Stomach smooth muscle (tissue), 2 donors: ENCODE measurements around the gene KCNH5.

ENCODE experiments used
- H3K27ac ChIP-seq: one replicate; pipeline ENCODE4 v1.7.0; 2013; ENCODE audit warnings: mild to moderate bottlenecking, low read length, inconsistent platforms
- H3K27me3 ChIP-seq, 2 donors: one replicate each; pipeline ENCODE4 v1.7.0; 2013; ENCODE audit warnings: low read length in 2 of 2; ENCODE audit not compliant: insufficient read depth in 2 of 2, control insufficient read depth in 1 of 2
- H3K36me3 ChIP-seq, 2 donors: one replicate each; pipeline ENCODE4 v1.7.0; 2013; ENCODE audit warnings: low read length in 2 of 2; ENCODE audit not compliant: control insufficient read depth in 2 of 2, insufficient read depth in 2 of 2
- H3K4me1 ChIP-seq: one replicate; pipeline ENCODE4 v1.7.0; 2013; ENCODE audit warnings: low read length; ENCODE audit not compliant: control insufficient read depth, insufficient read depth
- H3K4me3 ChIP-seq, 2 donors: one replicate each; pipeline ENCODE4 v1.7.0; 2013; ENCODE audit warnings: low read length in 2 of 2
- H3K9ac ChIP-seq, 2 donors: one replicate each; pipeline ENCODE4 v1.7.0; 2013; ENCODE audit warnings: low read length in 2 of 2, mild to moderate bottlenecking in 1 of 2
- H3K9me3 ChIP-seq, 2 donors: one replicate each; pipeline ENCODE4 v1.7.0; 2013; ENCODE audit warnings: low read length in 2 of 2; ENCODE audit not compliant: control insufficient read depth in 2 of 2
- donor health status: healthy.
- donor health status: Pancreatic carcinoma.

The KCNH5 gene

DNA sequence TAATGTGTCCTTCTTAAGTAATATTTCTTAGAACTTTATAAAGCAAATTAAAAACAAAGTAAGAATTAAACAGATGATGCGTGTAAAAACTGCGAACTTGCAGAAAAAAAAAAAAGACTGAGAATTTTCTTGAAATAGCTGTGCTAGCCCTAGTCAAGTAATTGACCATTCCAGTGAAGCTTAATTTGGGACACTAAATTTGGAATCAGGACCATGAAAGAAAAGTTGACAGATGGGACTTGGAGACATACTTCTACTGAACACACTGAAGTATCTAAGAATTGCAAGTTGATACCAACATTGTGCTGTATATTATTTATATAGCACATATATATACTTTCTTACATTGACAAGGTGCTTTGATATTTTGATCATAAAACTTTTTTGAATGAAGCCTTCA, 386.6 kb downstream of the KCNH5 start:
- Histone ChIP-seq H3K27me3 (no peaks in the 10 kb centered on the region), H3K4me1 (no peaks in the 10 kb centered on the region), H3K36me3 (no peaks in the 10 kb centered on the region), H3K27ac (no peak overlapping the region), H3K9me3 (no peaks in the 10 kb centered on the region), H3K9ac (no peak overlapping the region), H3K4me3 (no peak overlapping the region)

DNA sequence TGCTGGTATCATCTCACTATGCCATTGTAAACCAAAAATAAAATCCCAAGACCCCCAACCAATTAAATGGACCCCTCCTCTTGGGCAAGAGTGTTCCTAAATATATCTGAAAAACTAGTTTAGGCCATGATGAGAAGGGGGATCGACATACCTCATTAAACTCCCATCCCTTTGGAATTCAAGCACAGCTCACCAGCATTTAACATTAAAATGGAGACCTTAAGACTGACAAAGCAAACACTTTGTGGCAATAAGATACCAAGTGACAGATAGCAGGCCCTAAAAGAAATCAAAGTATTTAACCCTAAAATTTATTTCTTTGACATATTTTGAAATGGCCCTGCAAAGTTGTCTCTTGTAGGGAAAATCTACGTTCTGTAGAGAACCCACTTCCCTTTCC, 387.9 kb downstream of the KCNH5 start:
- Histone ChIP-seq H3K9me3 (no peaks in the 10 kb centered on the region), H3K27ac (no peak overlapping the region), H3K9ac (no peak overlapping the region), H3K4me1 (no peaks in the 10 kb centered on the region), H3K27me3 (no peaks in the 10 kb centered on the region), H3K36me3 (no peaks in the 10 kb centered on the region), H3K4me3 (no peak overlapping the region)

DNA sequence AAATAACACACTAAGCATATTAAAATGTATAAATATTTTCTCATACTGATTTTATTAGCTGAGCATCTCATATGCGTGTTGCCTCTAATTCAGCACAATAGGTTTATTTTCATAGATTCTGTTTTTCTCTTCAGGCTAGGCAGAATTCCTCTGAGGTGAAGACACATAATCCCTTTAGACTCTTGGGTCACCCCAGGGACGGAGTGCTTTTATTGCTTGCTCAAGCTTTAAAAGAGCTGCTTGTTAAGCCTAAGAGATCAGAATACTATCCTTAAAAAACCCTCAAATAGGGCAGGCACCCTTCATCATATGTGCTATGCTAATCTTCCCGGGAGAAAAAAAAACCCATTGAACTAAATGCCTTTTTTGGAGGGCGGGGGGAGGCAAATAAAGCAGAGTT, 390.1 kb downstream of the KCNH5 start:
- Histone ChIP-seq H3K36me3 (no peaks in the 10 kb centered on the region), H3K9me3 (no peaks in the 10 kb centered on the region), H3K4me1 (no peaks in the 10 kb centered on the region), H3K27me3 (no peaks in the 10 kb centered on the region), H3K27ac (no peak overlapping the region), H3K9ac (no peak overlapping the region), H3K4me3 (no peak overlapping the region)

DNA sequence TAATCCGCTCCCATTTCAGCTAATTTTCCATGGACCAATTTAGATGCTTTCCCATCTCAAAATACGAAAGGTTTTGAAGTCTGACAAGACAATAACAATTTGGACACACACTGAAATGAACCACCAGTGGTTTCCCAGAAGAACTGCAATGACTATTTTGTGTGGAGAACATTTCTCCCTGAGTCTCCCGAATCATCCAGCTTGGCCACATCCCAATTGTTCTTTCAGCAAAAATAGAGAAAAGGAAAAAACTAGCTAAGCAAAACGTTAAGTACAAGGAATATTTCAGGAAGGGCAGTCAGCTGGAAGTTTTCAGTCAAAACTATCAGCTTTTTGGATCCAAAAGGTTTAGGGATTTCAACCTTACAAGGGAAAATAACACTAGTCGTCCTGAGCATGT, 390.6 kb downstream of the KCNH5 start:
- no peaks in the 10 kb centered on the region for H3K27me3 ChIP-seq
- no peak overlapping the region for H3K9ac ChIP-seq
- H3K9me3 ChIP-seq, result no peaks in the 10 kb centered on the region
- no peak overlapping the region for H3K27ac ChIP-seq
- H3K4me3 ChIP-seq, result no peak overlapping the region
- H3K36me3 ChIP-seq, result no peaks in the 10 kb centered on the region
- no peaks in the 10 kb centered on the region for H3K4me1 ChIP-seq
